ENCODE results near the gene GCAT.
A peak's percentile ranks its signal among the peaks of the same experiment; 100 is the strongest.

Gene GCAT

GRCh38 chr22:37844904-37845329 lies 37.2 kb downstream of the GCAT start:
- H3K27me3 ChIP-seq, result no peaks in the 10 kb centered on the region
- intact Hi-C loops (cut with DNase I; ENCODE audit: low total_unique reads), result no loop called here
- TF ChIP-seq CTCF (IDR thresholded peaks at IDR 0.05), result no peak
- peak overlapping the region; percentile 66 to 91 for H3K4me3 ChIP-seq
- H3K36me3 ChIP-seq, result peaks cover 0 to 1% (median under 1%) of the 10 kb centered on the region in 3 donors
- H3K4me1 ChIP-seq, result peaks cover 5 to 39% (median 22%) of the 10 kb centered on the region in 4 donors
- DNase-seq, result no peak
- H3K27ac ChIP-seq, result peak overlapping the region; percentile 75 to 88
- H3K9me3 ChIP-seq, result no peaks in the 10 kb centered on the region

DNA sequence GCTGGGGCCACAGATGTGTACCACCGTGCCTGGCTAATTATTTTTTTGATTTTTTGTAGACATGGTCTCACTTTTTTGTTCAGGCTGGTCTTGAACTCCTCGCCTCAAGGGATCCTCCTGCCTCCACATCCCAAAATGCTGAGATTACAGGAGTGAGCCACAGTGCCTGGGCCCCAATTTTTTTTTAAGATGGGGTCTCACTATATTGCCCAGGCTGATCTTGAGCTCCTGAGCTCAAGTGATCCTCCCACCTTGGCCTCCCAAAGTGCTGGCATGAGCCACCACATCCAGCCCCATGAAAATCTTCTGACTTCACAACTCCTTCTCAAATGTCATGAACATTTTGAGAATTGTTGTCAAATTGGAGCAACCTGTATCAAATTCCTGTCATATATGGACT lies 38.7 kb downstream of the GCAT start:
- no peaks in the 10 kb centered on the region for H3K9me3 ChIP-seq
- intact Hi-C loops (cut with DNase I; ENCODE audit: low total_unique reads), result no loop called here

DNA sequence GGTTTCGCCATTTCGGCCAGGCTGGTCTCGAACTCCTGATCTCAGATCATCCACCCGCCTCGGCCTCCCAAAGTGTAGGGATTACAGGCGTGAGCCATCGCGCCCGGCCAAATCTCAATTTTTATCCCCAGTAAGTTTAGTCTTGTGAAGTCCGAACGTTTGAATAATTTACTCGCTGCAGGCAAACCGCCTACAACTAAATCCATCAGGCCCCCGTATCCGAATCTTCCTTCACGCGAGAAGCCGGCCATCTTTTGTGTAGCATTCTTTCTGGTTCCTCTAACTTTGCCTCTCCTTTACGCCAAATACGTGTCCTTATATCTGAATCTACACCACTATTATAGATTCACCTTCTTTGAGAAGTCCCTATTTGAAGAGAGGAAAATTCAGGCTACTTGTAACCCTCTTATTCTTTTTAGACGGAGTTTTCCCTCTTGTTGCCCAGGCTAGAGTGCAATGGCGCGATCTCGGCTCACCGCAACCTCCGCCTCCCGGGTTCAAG lies 40.9 kb downstream of the GCAT start:
- intact Hi-C loops (cut with DNase I; ENCODE audit: low total_unique reads), result no loop called here
- Histone ChIP-seq H3K4me1 (peaks cover 6 to 33% (median 27%) of the 10 kb centered on the region in 4 donors), H3K27ac (peak overlapping the region; percentile 86 to 90), H3K9me3 (no peaks in the 10 kb centered on the region), H3K36me3 (peaks cover 20 to 24% (median 24%) of the 10 kb centered on the region in 3 donors), H3K4me3 (peak overlapping the region; percentile 71 to 75), H3K27me3 (no peaks in the 10 kb centered on the region)
- DNase-seq, result no peak
- no peak for TF ChIP-seq CTCF (IDR thresholded peaks at IDR 0.05)

More for the DNA sequence above, 38.7 kb downstream of the GCAT start:
- TF ChIP-seq CTCF (IDR thresholded peaks at IDR 0.05), result no peak
- no peak overlapping the region for H3K27ac ChIP-seq
- peaks cover 10 to 45% (median 34%) of the 10 kb centered on the region in 4 donors for H3K4me1 ChIP-seq
- H3K4me3 ChIP-seq, result no peak overlapping the region
- no peak for DNase-seq
- no peaks in the 10 kb centered on the region for H3K27me3 ChIP-seq
- peaks cover 3 to 4% (median 4%) of the 10 kb centered on the region in 3 donors for H3K36me3 ChIP-seq

DNA sequence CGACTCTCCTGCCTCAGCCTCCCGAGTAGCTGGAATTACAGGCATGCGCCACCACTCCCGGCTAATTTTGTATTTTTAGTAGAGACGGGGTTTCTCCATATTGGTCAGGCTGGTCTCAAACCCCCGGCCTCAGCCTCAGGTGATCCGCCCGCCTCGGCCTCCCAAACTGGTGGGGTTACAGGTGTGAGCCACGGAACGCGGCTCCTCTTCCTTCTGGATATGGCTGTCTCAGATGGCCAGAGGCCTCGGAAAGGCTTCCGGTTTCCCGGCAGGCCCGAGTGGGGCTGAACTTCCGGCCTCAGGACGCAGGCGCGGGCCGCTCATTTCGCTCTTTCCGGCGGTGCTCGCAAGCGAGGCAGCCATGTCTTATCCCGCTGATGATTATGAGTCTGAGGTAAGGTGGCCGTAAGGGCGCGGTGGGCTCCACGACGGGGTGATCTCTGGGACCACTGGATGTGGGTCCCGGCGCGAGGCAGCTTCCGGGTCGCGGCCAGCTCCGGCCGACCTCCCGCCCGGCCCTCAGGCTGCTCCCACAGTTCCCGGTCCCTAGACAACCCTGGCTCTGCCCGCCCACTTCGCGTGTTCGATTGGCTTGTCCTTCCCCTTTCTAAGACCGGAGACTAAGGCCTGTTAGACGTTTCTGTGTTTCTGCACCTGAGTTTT lies 41.5 kb downstream of the GCAT start, which contains the start of gene EIF3L:
EIF3L (plus strand) TSS at position 331 of the 663 bp plus-strand sequence; CDS start at position 362, 31 bp downstream.
- no peaks in the 10 kb centered on the region for H3K9me3 ChIP-seq
- H3K4me1 ChIP-seq, result peaks cover 6 to 39% (median 28%) of the 10 kb centered on the region in 4 donors
- peak; percentile 87 to 94 for DNase-seq
- H3K27ac ChIP-seq, result peak within 1 kb of the TSS; percentile 86 to 90
- intact Hi-C loops (cut with DNase I; ENCODE audit: low total_unique reads), result no loop called here
- no peak for TF ChIP-seq CTCF (IDR thresholded peaks at IDR 0.05)
- H3K4me3 ChIP-seq, result peak within 1 kb of the TSS; percentile 71 to 75
- H3K36me3 ChIP-seq, result peaks cover 23 to 27% (median 24%) of the 10 kb centered on the region in 3 donors
- no peaks in the 10 kb centered on the region for H3K27me3 ChIP-seq

GRCh38 chr22:37850801-37851200 lies 43.1 kb downstream of the GCAT start:
- intact Hi-C loops (cut with DNase I; ENCODE audit: low total_unique reads), result no loop called here
- no peak overlapping the region for H3K4me3 ChIP-seq
- no peak overlapping the region for H3K27ac ChIP-seq
- peaks cover 27 to 43% (median 36%) of the 10 kb centered on the region in 3 donors for H3K36me3 ChIP-seq
- TF ChIP-seq CTCF (IDR thresholded peaks at IDR 0.05), result no peak
- no peaks in the 10 kb centered on the region for H3K27me3 ChIP-seq
- H3K4me1 ChIP-seq, result peaks cover 6 to 55% (median 38%) of the 10 kb centered on the region in 4 donors
- DNase-seq, result no peak
- no peaks in the 10 kb centered on the region for H3K9me3 ChIP-seq

Data from tibial artery (tissue), 4 donors.